Lower leg skin (tissue), 4 donors: Measurements from ENCODE around the gene CNTFR. TPM values are rescaled to one million over a fixed set of nuclear protein-coding genes. Genes with fewer than 3 reads are reported as not detected.
A peak's percentile ranks its signal among the peaks of the same experiment; 100 is the strongest.
"Not testable (repeated sequence)": the region's sequence is repeated elsewhere in the genome, so short reads cannot be mapped to it uniquely, and the experiment has no call there.

Source experiments
- DNase-seq, 2 donors: peaks; one replicate each; pipeline ENCODE4 v3.0.0-alpha.2; 2019; ENCODE audit warnings: low spot score in 2 of 2
- H3K4me3 ChIP-seq: fragments of 200-600 bp; sonication (generic); 2 replicates; pipeline ENCODE4 v1.5.1; 2017; ENCODE audit warnings: mild to moderate bottlenecking, low read depth; ENCODE audit not compliant: poor library complexity, severe bottlenecking
- CTCF ChIP-seq, 3 donors: fragments of 450-650 bp; IDR thresholded peaks; one replicate each; pipeline ENCODE4 v1.5.1; 2016; ENCODE audit warnings: antibody characterized with exemption in 3 of 3, mild to moderate bottlenecking in 3 of 3, moderate library complexity in 2 of 3
- POLR2A ChIP-seq, 2 donors: fragments of 450-650 bp; IDR thresholded peaks; one replicate each; pipeline ENCODE4 v1.6.1; 2016 to 2017; ENCODE audit warnings: antibody characterized with exemption in 2 of 2, mild to moderate bottlenecking in 1 of 2, moderate library complexity in 1 of 2
- WGBS, 2 donors: methylation state at CpG; one replicate each; pipeline ENCODE4 v1.1.5; 2018; 5-methylcytosine and 5-hydroxymethylcytosine counted together
- intact Hi-C: fragments of 100-400 bp; cut with DNase I; formaldehyde crosslinking; loops from one replicate; pipeline ENCODE4 v1.15.0; 2023; ENCODE audit warnings: low total_unique reads
- total RNA-seq, 4 donors: library from RNA; depleted of rRNA; stranded (reverse); fragments of >200 nt; gene quantifications; one replicate each; pipeline ENCODE4 v1.1.0, GENCODE V29; 2016

Gene CNTFR, protein sequence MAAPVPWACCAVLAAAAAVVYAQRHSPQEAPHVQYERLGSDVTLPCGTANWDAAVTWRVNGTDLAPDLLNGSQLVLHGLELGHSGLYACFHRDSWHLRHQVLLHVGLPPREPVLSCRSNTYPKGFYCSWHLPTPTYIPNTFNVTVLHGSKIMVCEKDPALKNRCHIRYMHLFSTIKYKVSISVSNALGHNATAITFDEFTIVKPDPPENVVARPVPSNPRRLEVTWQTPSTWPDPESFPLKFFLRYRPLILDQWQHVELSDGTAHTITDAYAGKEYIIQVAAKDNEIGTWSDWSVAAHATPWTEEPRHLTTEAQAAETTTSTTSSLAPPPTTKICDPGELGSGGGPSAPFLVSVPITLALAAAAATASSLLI
- 10 to 100 TPM in 1 of 4 donors, 1 to 10 TPM in 3; 2.5 to 13.4 (median 3.9) TPM for total RNA-seq

DNA sequence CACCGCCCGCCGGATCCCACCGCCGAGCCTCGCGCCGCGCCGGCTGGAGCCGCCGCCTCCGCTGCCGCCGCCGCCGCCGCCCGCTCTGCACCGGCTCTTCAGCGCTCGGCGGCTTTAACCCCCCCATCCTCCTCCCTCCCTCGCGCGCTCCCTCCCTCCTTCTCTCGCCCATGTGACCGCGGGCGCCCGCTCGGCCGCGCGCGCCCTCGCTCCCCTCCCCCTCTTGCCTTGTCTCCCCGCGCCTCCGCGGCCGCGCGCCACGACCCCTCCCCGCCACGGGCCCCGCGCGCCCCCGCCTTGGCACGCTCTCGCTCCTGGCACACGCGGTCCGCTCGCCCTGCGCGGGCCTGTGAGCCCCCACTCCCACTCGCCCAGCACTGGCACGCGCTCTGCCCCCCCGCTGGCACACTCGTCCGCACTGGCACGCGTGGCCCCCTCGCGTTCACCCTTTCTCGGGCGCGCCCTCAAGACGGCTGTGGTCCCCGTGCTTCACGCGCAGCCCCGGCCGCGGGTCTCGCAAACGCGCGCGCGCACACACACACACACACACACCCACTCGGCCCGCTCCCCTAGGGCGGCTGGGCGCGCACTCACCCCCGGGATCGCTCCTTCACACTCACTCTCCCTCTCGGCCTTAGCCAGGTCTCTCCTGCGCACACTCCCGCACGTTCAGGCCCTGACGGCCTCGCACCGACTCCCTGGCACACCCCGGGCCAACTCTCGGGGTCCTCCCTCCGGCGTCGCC is at the start of gene CNTFR:
Gene CNTFR, minus strand, starts transcription at position 89 of the 745 bp plus-strand sequence. CDS start 20,743 bp downstream, outside the sequence.
- TF ChIP-seq POLR2A (IDR thresholded peaks at IDR 0.05) (no peak), CTCF (IDR thresholded peaks at IDR 0.05) (no peak)
- peak within 1 kb of the TSS; percentile 44 for H3K4me3 ChIP-seq
- intact Hi-C loops = loop anchor here (5.0 to 10.0 kb wide), 2 partner anchors 38 to 155 kb away; no protein-coding TSS in a partner anchor
- DNase-seq = peak in 1 of 2 donors; percentile 88
- WGBS, 2 donors = 1 to 2% methylated on average over 32 to 66 of the region's 104 CpGs

- WGBS, 2 donors = 91 to 97% methylated on average over 8 of the region's 8 CpGs
- not testable (repeated sequence) for H3K4me3 ChIP-seq, DNase-seq
- intact Hi-C loops = loop anchor here (10.0 kb wide), 1 partner anchor 65 kb away; no protein-coding TSS in a partner anchor
Observed at GRCh38 chr9:34639322-34639721, 49.8 kb upstream of the CNTFR start.

GRCh38 chr9:34638138-34638445 is 48.6 kb upstream of the CNTFR start:
- no peak for DNase-seq
- WGBS, 2 donors = 9 to 23% methylated on average over 5 to 7 of the region's 7 CpGs
- peak overlapping the region; percentile 77 for H3K4me3 ChIP-seq
- intact Hi-C loops = loop anchor here (10.0 kb wide), 1 partner anchor 67 kb away; no protein-coding TSS in a partner anchor
- TF ChIP-seq POLR2A (IDR thresholded peaks at IDR 0.05) (no peak), CTCF (IDR thresholded peaks at IDR 0.05) (no peak)

DNA sequence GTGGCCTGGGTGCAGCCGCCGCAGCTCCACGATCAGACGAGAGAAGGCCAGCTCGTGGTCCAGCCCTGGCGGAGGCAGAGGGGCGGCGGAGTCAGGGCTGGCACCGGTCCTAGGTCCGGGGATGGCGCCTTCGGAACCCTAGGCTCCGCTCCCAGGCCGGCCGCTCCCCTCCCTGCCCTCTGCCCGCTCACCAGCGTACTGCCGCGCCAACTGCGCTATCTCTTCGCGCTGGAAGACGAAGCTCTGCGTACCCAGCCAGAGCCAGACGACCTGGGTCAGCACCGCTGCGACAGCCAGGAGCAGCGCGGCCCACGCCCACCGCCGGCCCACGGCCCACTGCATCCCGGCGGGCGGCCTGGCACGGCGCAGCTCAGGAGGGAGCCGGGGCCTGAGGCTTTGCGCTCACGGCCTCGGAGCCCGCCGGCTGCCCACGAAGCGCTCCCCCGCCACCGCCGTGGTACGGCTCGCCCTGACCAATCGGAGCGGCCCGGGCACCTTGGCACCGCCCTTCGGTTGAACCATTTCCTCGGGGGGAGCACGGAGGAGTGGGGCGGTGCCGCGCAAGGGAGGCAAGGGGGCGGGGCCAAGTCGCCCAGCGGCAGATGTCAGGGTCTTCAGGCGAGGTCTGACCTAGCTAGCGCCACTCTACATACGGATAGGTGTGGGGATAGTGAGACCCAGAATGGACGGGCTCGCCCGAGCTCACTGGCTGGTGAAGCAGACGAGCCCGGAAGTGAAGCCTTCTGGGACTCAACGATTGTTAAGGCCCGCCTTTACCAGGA is 48.0 kb upstream of the CNTFR start, which contains the start of gene SIGMAR1:
Gene SIGMAR1, minus strand, starts transcription at position 432 of the 782 bp plus-strand sequence. Its CDS starts 90 bp downstream, at position 342.
- no peak for TF ChIP-seq POLR2A (IDR thresholded peaks at IDR 0.05)
- TF ChIP-seq CTCF (IDR thresholded peaks at IDR 0.05) = no peak
- WGBS, 2 donors = 0 to 2% methylated on average over 11 to 58 of the region's 74 CpGs
- peak within 1 kb of the TSS; percentile 77 for H3K4me3 ChIP-seq
- DNase-seq = peak; percentile 90 to 99
- intact Hi-C loops = loop anchor here (10.0 kb wide), 1 partner anchor 67 kb away; no protein-coding TSS in a partner anchor

DNA sequence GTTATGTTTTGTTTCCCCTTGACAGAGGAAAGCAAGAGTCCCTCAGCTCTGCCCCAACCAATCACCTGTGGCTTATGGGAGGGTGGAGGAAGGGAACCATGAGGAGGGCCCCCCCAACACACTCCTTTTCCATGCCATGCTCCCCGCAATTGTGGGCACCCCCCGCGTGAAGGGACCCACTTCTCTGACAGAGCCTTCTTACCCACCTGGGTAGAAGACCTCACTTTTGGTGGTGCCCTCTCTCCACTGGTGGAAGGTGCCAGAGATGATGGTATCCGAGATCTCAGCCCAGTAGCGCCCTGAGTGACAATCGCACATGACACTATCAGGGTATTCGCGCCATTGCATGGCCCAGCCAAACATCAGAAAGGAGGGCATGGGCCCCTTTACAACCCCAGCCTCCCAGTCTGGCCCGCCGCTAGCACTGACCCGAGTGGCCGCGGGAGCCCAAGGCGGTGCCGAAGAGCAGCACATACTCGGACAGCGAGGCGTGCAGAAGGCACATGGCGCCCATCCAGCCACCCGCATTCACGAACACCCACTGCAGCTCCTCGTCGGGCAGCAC is 47.3 kb upstream of the CNTFR start:
- peak overlapping the region; percentile 77 for H3K4me3 ChIP-seq
- TF ChIP-seq POLR2A (IDR thresholded peaks at IDR 0.05) (no peak), CTCF (IDR thresholded peaks at IDR 0.05) (no peak)
- intact Hi-C loops = loop anchor here (10.0 kb wide), 1 partner anchor 68 kb away; no protein-coding TSS in a partner anchor
- DNase-seq = no peak
- WGBS, 2 donors = 1 to 3% methylated on average over 11 to 15 of the region's 23 CpGs
